ENCODE results near the gene AFAP1. TPM values are rescaled to one million over a fixed set of nuclear protein-coding genes. Genes with fewer than 3 reads are reported as not detected.
"Not testable (repeated sequence)": the region's sequence is repeated elsewhere in the genome, so short reads cannot be mapped to it uniquely, and the experiment has no call there.

Gene AFAP1
- total RNA-seq, 1 experiment from 2014 or later, result 27.6 TPM

- no peaks in the 10 kb centered on the region for H3K27me3 Mint-ChIP-seq (ENCODE audit: insufficient read depth, unreplicated experiment)
- Histone ChIP-seq H3K9me3 (no peaks in the 10 kb centered on the region), H3K27me3 (replicated peaks; ENCODE audit: control insufficient read depth, insufficient read depth, low read length) (no peaks in the 10 kb centered on the region), H3K4me3 (ENCODE audit: low read depth, low read length) (no peak overlapping the region), H3K4me1 (no peaks in the 10 kb centered on the region), H3K36me3 (ENCODE audit: control insufficient read depth, insufficient read depth, low read length) (no peaks in the 10 kb centered on the region; the same call in 1 of the 2 replicates)
- H3K4me3 Mint-ChIP-seq (ENCODE audit: unreplicated experiment), result no peak overlapping the region
- POLR2A ChIA-PET, result no interaction called here
- no peaks in the 10 kb centered on the region for H3K9me3 Mint-ChIP-seq (ENCODE audit: unreplicated experiment)
- TF ChIP-seq CTCF (IDR thresholded peaks at IDR 0.05; ENCODE audit: insufficient read depth in 1 of 2, low read depth in 1 of 2, low read length in 1 of 2, severe bottlenecking in 1 of 2, unreplicated experiment in 1 of 2), result no peak
- peak overlapping the region; percentile 12 for H3K27ac Mint-ChIP-seq (ENCODE audit: unreplicated experiment)
- BruUV-seq (replicated peaks), result no TSS peak
- CTCF ChIA-PET, result no interaction called here
- peaks cover 9% of the 10 kb centered on the region for H3K4me1 Mint-ChIP-seq (ENCODE audit: low read depth, unreplicated experiment)
- intact Hi-C loops (cut with micrococcal nuclease; ENCODE audit: unreplicated experiment), result no loop called here
- no peaks in the 10 kb centered on the region for H3K36me3 Mint-ChIP-seq (ENCODE audit: insufficient read depth, unreplicated experiment)
- DNase-seq, result no peak
Measured at GRCh38 chr4:7922466-7922865, 17.2 kb downstream of the AFAP1 start.

DNA sequence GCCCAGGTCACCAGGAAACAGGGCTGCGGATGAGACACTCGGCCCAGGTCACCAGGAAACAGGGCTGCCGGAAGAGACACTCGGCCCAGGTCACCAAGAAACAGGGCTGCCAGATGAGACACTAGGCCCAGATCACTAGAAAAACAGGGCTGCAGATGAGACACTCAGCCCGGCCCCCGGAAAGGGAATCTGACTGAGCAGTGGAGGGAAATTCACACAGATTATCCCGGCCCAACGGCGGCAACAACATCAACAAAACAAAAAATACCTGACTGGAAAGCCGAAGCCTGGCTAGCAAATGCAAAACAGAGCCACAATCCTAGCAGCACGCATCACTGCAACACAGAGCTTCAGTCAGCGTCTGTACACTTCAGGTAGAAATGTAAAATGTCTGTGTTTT, 20.7 kb downstream of the AFAP1 start:
- no peak overlapping the region for H3K27ac Mint-ChIP-seq (ENCODE audit: unreplicated experiment)
- intact Hi-C loops (cut with micrococcal nuclease; ENCODE audit: unreplicated experiment), result no loop called here

GRCh38 chr4:7918187-7918586, 21.5 kb downstream of the AFAP1 start:
- CTCF ChIA-PET; H3K4me1 ChIP-seq; H3K9me3 Mint-ChIP-seq (ENCODE audit: unreplicated experiment); H3K36me3 Mint-ChIP-seq (ENCODE audit: insufficient read depth, unreplicated experiment); intact Hi-C loops (cut with micrococcal nuclease; ENCODE audit: unreplicated experiment); H3K27me3 ChIP-seq (replicated peaks; ENCODE audit: control insufficient read depth, insufficient read depth, low read length); DNase-seq; H3K9me3 ChIP-seq; H3K4me1 Mint-ChIP-seq (ENCODE audit: low read depth, unreplicated experiment); POLR2A ChIA-PET; H3K36me3 ChIP-seq (ENCODE audit: control insufficient read depth, insufficient read depth, low read length); H3K4me3 ChIP-seq (ENCODE audit: low read depth, low read length); H3K4me3 Mint-ChIP-seq (ENCODE audit: unreplicated experiment); H3K27me3 Mint-ChIP-seq (ENCODE audit: insufficient read depth, unreplicated experiment); H3K27ac Mint-ChIP-seq (ENCODE audit: unreplicated experiment); BruUV-seq (replicated peaks): not testable (repeated sequence)

More for the DNA sequence above, 20.7 kb downstream of the AFAP1 start:
- H3K9me3 Mint-ChIP-seq (ENCODE audit: unreplicated experiment), result no peaks in the 10 kb centered on the region
- Histone ChIP-seq H3K27me3 (replicated peaks; ENCODE audit: control insufficient read depth, insufficient read depth, low read length) (no peaks in the 10 kb centered on the region), H3K9me3 (no peaks in the 10 kb centered on the region), H3K36me3 (ENCODE audit: control insufficient read depth, insufficient read depth, low read length) (no peaks in the 10 kb centered on the region), H3K4me3 (ENCODE audit: low read depth, low read length) (no peak overlapping the region), H3K4me1 (no peaks in the 10 kb centered on the region)
- BruUV-seq (replicated peaks), result no TSS peak
- no peak for DNase-seq
- TF ChIP-seq CTCF (IDR thresholded peaks at IDR 0.05; ENCODE audit: insufficient read depth in 1 of 2, low read depth in 1 of 2, low read length in 1 of 2, severe bottlenecking in 1 of 2, unreplicated experiment in 1 of 2), result no peak
- H3K27me3 Mint-ChIP-seq (ENCODE audit: insufficient read depth, unreplicated experiment), result no peaks in the 10 kb centered on the region
- ChIA-PET CTCF (no interaction called here), POLR2A (no interaction called here)
- H3K36me3 Mint-ChIP-seq (ENCODE audit: insufficient read depth, unreplicated experiment), result peaks cover 6% of the 10 kb centered on the region
- peaks cover 4% of the 10 kb centered on the region for H3K4me1 Mint-ChIP-seq (ENCODE audit: low read depth, unreplicated experiment)
- H3K4me3 Mint-ChIP-seq (ENCODE audit: unreplicated experiment), result no peak overlapping the region

DNA sequence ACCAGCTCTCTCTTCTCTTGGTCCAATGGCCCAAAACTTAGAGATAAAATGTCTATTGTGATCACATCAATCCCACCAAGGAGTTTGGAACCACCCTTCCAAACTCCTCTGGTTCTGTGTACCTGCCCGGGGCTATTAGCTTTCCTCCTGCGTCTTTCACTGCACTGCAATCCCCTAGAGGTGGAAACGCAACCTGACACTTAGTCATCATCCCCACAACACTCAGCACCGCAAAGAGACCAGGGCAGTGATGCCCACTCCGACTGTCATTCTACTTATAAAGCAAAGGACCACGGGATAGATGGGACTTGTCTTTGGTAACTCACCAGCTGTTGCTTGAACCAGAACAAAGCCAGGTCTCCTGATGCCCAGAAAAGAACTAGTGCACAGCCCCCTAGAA, 22.0 kb downstream of the AFAP1 start:
- Mint-ChIP-seq H3K9me3 (ENCODE audit: unreplicated experiment) (no peaks in the 10 kb centered on the region), H3K36me3 (ENCODE audit: insufficient read depth, unreplicated experiment) (peaks cover 6% of the 10 kb centered on the region), H3K4me3 (ENCODE audit: unreplicated experiment) (no peak overlapping the region), H3K27me3 (ENCODE audit: insufficient read depth, unreplicated experiment) (no peaks in the 10 kb centered on the region), H3K4me1 (ENCODE audit: low read depth, unreplicated experiment) (no peaks in the 10 kb centered on the region), H3K27ac (ENCODE audit: unreplicated experiment) (no peak overlapping the region)
- TF ChIP-seq CTCF (IDR thresholded peaks at IDR 0.05; ENCODE audit: insufficient read depth in 1 of 2, low read depth in 1 of 2, low read length in 1 of 2, severe bottlenecking in 1 of 2, unreplicated experiment in 1 of 2), result no peak
- no peaks in the 10 kb centered on the region for H3K27me3 ChIP-seq (replicated peaks; ENCODE audit: control insufficient read depth, insufficient read depth, low read length)
- no peaks in the 10 kb centered on the region for H3K4me1 ChIP-seq
- H3K9me3 ChIP-seq, result no peaks in the 10 kb centered on the region
- no TSS peak for BruUV-seq (replicated peaks)
- POLR2A ChIA-PET, result no interaction called here
- CTCF ChIA-PET, result no interaction called here
- H3K36me3 ChIP-seq (ENCODE audit: control insufficient read depth, insufficient read depth, low read length), result no peaks in the 10 kb centered on the region
- DNase-seq, result no peak
- intact Hi-C loops (cut with micrococcal nuclease; ENCODE audit: unreplicated experiment), result no loop called here
- no peak overlapping the region for H3K4me3 ChIP-seq (ENCODE audit: low read depth, low read length)

Data from Caco-2 (cell line).